HG03095 (cell line): Measurements from ENCODE around the gene UGT1A3.
"Not testable (repeated sequence)": the region's sequence is repeated elsewhere in the genome, so short reads cannot be mapped to it uniquely, and the experiment has no call there.

ENCODE experiments used
- ATAC-seq: cut with Tn5 transposase; IDR thresholded peaks from one replicate; pipeline ENCODE4 v1.9.1; 2021; ENCODE audit warnings: moderate library complexity; ENCODE audit not compliant: unreplicated experiment

UGT1A3 gene

GRCh38 chr2:233728723-233729301 lies at the start of gene UGT1A3:
TSS of gene UGT1A3 (plus strand) at chr2:233729042. CDS start at chr2:233729127, 85 bp downstream.
- ATAC-seq = no peak

GRCh38 chr2:233679196-233679595 lies 49.6 kb upstream of the UGT1A3 start:
- no peak for ATAC-seq

GRCh38 chr2:233680361-233681045 lies 48.3 kb upstream of the UGT1A3 start:
- ATAC-seq = no peak

GRCh38 chr2:233681521-233682099 lies 47.2 kb upstream of the UGT1A3 start, which contains the start of gene UGT1A7:
TSS of gene UGT1A7 (plus strand) at chr2:233681901. CDS start at chr2:233681938, 37 bp downstream.
- no peak for ATAC-seq

DNA sequence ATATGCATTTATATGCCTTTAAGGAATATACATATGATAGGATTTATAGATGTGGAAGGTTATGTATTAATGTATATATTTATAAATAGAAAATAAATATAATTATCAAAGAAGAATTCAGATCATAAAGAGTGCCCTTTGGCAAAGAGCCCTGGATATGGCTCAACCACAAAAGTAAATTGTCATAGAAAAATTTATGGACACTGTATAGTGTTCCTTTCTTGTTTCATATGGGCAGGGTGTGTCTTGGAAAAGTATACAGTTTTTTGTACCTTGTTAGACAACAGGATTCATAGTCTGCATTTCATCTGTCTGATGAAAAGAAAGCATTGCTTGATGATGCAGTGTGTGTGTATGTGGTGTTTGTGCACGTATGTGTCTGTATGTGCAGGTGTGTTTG lies 44.2 kb upstream of the UGT1A3 start:
- no peak for ATAC-seq

GRCh38 chr2:233686928-233687327 lies 41.9 kb upstream of the UGT1A3 start:
- ATAC-seq = no peak

DNA sequence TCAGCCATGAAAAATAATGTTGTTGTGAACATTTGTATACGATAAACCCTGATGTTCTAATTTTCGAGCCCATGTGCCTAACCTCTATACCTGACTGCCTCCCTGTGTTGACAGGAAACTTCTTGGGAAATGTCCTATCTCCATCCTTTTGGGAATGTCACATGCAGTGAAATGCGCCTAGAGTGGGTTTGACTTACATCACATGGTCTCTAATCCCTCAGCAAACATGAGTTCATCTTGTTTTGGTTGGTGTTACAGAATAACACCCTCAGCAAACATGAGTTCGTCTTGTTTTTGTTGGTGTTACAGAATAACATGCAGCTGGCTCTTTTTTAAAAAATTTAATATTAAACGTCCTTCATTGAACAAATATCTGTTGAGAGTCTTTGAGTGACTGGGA lies 40.5 kb upstream of the UGT1A3 start:
- no peak for ATAC-seq

- no peak for ATAC-seq
Observed at GRCh38 chr2:233689031-233689430, 39.8 kb upstream of the UGT1A3 start.

DNA sequence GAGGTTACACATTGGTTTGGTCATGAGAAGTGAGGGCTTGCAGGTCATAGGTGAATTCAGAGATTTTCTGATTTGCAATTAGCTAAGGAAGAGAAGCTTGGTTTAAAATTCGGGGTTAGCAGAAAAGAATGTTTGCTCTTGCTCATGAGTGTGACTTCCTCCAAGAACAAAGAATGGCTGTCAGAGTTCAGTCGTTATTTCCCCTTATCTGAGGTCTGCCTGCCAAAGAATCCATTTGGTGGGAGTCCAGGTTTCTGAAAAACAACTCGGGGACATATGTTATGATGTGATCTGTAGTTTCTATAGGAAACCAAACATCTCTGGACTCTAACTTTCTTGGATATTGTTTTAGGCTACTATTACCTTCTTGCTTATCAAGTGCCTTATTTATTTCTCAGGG lies 39.3 kb upstream of the UGT1A3 start:
- ATAC-seq = no peak

DNA sequence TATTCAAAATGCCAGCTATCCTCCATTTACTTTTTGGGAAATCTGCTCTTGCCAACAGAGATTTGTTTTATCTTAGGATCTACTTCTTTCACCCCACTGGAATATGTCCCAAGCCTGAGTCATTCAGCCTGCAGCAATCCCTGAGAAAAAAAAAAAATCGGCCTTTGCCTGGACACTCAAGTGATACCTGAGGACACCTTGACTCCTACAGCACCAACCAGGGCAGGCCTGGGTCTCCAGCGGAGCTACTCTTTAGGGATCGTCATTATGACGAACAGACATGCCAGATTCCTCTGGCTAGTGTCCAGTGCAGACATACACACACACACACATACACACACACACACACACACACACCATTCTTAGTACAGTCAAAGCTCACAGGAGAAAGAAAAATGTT lies 38.4 kb upstream of the UGT1A3 start:
- ATAC-seq = no peak

GRCh38 chr2:233691443-233692433 lies 37.1 kb upstream of the UGT1A3 start:
- ATAC-seq = no peak

DNA sequence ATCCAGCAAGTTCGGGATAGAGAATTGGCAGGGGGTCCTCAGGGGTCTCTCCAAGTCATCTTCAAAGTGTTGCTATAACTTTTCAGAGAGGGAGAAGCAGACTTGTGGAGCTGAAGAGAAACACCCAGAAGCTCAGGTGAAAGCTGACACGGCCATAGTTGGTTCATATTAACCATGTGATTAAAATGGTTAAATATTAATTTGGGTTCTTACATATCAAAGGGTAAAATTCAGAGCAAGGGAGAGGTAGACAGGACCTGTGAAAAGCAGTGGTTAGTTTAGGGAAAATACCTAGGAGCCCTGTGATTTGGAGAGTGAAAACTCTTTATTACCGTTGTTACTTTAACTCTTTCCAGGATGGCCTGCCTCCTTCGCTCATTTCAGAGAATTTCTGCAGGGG lies 36.2 kb upstream of the UGT1A3 start, which contains the start of gene UGT1A6:
Gene UGT1A6 (plus strand): TSS at position 243 of the 400 bp plus-strand sequence. CDS start 115 bp downstream, at position 358.
- no peak for ATAC-seq

DNA sequence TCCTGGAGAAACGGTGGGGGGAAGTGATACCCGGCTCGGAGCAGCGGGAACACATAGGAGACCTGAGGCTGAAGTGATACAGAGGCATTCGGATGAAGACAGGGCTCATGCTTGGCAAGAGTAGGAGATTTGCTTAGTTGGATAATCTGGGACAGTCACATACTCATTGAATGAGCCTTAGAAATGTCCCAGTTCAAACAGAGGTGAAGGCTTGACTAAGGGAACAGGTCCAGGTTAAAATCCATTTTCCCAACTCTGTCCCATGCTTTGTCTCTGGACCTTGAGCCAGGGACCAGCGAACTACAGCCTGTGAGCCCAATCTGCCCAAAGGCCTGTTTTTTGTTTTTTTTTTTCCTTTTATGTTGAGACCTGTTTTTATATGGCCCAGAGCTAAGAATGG lies 34.9 kb upstream of the UGT1A3 start:
- ATAC-seq = no peak

DNA sequence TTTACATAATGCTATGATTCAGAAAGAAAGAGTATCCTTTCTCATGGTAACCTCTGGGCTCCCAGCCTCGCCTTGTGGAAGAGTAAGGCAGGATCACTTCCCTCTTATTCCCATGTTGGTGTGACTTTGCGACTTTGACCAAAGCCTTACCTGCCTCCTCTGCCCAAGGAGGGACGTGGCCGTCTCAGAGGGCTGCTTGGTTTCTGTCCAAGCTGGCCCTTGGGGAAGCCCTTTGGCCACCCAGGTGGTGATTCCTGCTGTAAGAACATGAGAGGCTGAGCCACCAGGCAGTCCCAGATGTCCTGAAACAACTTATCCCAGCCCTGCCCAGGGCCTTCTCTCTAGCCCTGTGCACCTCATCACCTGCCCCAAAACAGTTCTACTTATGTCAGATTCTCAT lies 30.1 kb upstream of the UGT1A3 start:
- no peak for ATAC-seq

DNA sequence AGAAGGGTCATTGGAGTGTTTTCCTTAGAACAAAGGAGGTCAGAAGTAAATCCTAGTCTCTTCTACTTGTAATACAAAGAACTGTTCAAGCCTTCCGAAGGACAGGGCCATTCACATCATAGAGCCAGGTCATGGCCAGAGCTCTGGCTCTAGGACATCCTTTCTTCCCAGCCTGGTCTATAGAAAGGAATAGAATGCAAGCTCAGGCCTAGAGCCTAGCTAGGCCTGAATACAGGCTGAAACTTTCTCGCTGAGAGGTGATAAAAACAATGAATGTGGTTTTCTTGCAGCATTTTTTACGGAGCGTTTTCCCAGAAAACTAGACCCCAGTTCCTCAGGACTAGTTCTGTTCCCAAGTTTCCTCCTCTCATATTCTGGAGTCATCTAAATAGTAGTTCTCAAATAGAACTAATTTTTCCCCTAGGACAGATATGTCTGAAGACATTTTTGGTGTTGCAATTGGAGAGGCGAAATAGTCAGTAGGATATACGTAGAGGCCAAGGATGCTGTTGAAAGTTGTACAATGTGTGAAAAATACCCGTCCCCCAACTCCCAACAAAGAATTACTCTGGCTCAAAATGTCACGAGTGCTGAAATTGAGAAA lies 29.3 kb upstream of the UGT1A3 start:
- no peak for ATAC-seq

GRCh38 chr2:233700028-233700635 lies 28.7 kb upstream of the UGT1A3 start:
- no peak for ATAC-seq

GRCh38 chr2:233700842-233701241 lies 28.0 kb upstream of the UGT1A3 start:
- ATAC-seq = not testable (repeated sequence)

GRCh38 chr2:233702238-233702637 lies 26.6 kb upstream of the UGT1A3 start:
- no peak for ATAC-seq

GRCh38 chr2:233705911-233706506 lies 22.8 kb upstream of the UGT1A3 start:
- no peak for ATAC-seq

DNA sequence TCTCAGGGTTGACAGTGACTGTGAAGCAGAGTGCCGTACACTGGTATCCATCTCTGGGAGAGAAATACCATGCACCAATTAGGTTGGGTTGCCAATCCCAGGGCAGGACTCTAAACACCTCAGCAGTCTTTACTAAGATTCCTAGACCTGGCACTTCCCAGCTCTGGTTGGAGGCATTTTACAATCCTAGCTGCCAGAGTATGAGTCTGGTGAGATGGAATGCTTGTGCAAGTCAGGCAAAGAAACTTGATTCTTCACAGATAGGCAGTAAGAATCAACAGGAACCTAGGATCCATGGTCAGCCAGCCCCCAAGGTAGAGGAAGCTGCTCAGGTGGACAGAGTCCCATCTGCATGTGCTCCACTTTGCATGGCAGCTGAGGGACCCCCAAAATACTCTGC lies 22.1 kb upstream of the UGT1A3 start:
- no peak for ATAC-seq
